Caco-2 (cell line): Measurements from ENCODE around the gene PPP1R13B. TPM values are rescaled to one million over a fixed set of nuclear protein-coding genes. Genes with fewer than 3 reads are reported as not detected.

Experiments used
- BruUV-seq: library from RNA; stranded (reverse); fragments of 400-500 nt; replicated peaks from 2 replicates; lab custom pipeline; 2021; lab: Mats Ljungman, UMichigan
- CTCF ChIA-PET: fragments of 300-600 bp; sonication (Branson Sonifier 250); formaldehyde crosslinking; loops from one replicate; lab custom pipeline; 2022; ENCODE audit warnings: antibody characterized with exemption; lab: Charles Lee
- POLR2A ChIA-PET: fragments of 300-600 bp; sonication (Branson Sonifier 250); formaldehyde crosslinking; loops from one replicate; lab custom pipeline; 2022; ENCODE audit warnings: antibody characterized with exemption; lab: Charles Lee
- DNase-seq, 2 experiments: peaks; one replicate each; pipeline versions ENCODE4 v3.0.0 to v3.0.0-alpha.2; 2020 to 2022
- H3K27me3 ChIP-seq: replicated peaks from 2 replicates; pipeline ENCODE4 v1.6.0; 2011; ENCODE audit warnings: low read length; ENCODE audit not compliant: control insufficient read depth, insufficient read depth
- H3K36me3 ChIP-seq: 2 replicates; pipeline ENCODE4 v1.5.1; 2011; ENCODE audit warnings: low read length; ENCODE audit not compliant: control insufficient read depth, insufficient read depth
- H3K4me1 ChIP-seq: fragments of 250-450 bp; sonication (Bioruptor Pico); 2 replicates; pipeline ENCODE4 v1.5.1; 2020; ENCODE audit warnings: mild to moderate bottlenecking
- H3K4me3 ChIP-seq: 2 replicates; pipeline ENCODE4 v1.5.1; 2011; ENCODE audit warnings: low read depth, mild to moderate bottlenecking, control low read depth, low read length
- H3K9me3 ChIP-seq: fragments of 250-450 bp; sonication (Bioruptor Pico); 2 replicates; pipeline ENCODE4 v1.5.1; 2020; ENCODE audit warnings: mild to moderate bottlenecking, moderate library complexity
- H3K27ac Mint-ChIP-seq: one replicate; pipeline ENCODE4 v1.8.0; 2022; ENCODE audit warnings: mixed read lengths; ENCODE audit not compliant: unreplicated experiment
- H3K27me3 Mint-ChIP-seq: one replicate; pipeline ENCODE4 v1.8.0; 2022; ENCODE audit warnings: mixed read lengths; ENCODE audit not compliant: insufficient read depth, unreplicated experiment
- H3K36me3 Mint-ChIP-seq: one replicate; pipeline ENCODE4 v1.8.0; 2022; ENCODE audit warnings: mild to moderate bottlenecking, mixed read lengths; ENCODE audit not compliant: insufficient read depth, unreplicated experiment
- H3K4me1 Mint-ChIP-seq: one replicate; pipeline ENCODE4 v1.8.0; 2022; ENCODE audit warnings: low read depth, mixed read lengths; ENCODE audit not compliant: unreplicated experiment
- H3K4me3 Mint-ChIP-seq: one replicate; pipeline ENCODE4 v1.8.0; 2022; ENCODE audit warnings: mild to moderate bottlenecking, moderate library complexity, mixed read lengths; ENCODE audit not compliant: unreplicated experiment
- H3K9me3 Mint-ChIP-seq: one replicate; pipeline ENCODE4 v1.8.0; 2022; ENCODE audit warnings: mixed read lengths; ENCODE audit not compliant: unreplicated experiment
- intact Hi-C: fragments of 100-400 bp; cut with micrococcal nuclease; formaldehyde crosslinking; loops from one replicate; pipeline ENCODE4 v1.10.0; 2022; ENCODE audit not compliant: unreplicated experiment
- total RNA-seq: library from RNA; stranded (reverse); gene quantifications from 2 replicates; pipeline ENCODE4 v1.2.3, GENCODE V29; 2022
- TF ChIP-seq, protein P1 (sequence below), 2 experiments: fragments of 200-600 bp in 1 of 2; IDR thresholded peaks; 1 replicate in 1 of 2; 2 replicates in 1 of 2; pipeline versions ENCODE4 v1.5.1 to v1.8.0; 2011 to 2022; ENCODE audit warnings: antibody characterized with exemption in 1 of 2, control low read depth in 1 of 2, inconsistent platforms in 1 of 2, low read depth in 1 of 2, low read length in 1 of 2, mild to moderate bottlenecking in 1 of 2, moderate library complexity in 1 of 2; ENCODE audit not compliant: insufficient read depth in 1 of 2, severe bottlenecking in 1 of 2, unreplicated experiment in 1 of 2

PPP1R13B gene
- total RNA-seq, 1 experiment from 2014 or later: 15.8 TPM

DNA sequence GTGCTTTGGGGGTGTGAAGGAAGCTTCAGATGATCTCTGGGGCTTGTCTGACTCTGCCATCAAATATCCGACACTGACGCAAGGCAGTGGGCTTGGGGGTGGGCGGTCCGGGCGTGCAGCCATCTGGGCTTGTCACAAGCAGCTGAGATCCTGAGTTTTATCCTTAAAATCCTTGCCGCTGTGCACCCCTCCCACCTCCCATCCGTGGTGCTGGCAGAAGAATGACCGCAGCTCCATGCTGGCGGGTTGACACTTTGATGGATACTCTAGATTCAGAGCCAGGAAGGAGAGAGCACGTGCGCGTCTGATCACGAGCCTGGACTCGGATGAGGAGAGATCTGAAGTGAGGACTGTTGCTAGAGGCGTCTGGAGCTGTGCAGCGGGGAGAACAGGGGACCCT is 128.8 kb downstream of the PPP1R13B start:
- Mint-ChIP-seq H3K27ac (no peak overlapping the region), H3K36me3 (peaks cover 25% of the 10 kb centered on the region), H3K27me3 (no peaks in the 10 kb centered on the region), H3K9me3 (no peaks in the 10 kb centered on the region), H3K4me1 (peaks cover 9% of the 10 kb centered on the region), H3K4me3 (no peak overlapping the region)
- ChIA-PET CTCF (no interaction called here), POLR2A (no interaction called here)
- Histone ChIP-seq H3K4me1 (peaks cover 5% of the 10 kb centered on the region; the same call in 1 of the 2 replicates), H3K36me3 (0 out of 2 replicates have a peak, but pooled peaks cover 1% of the 10 kb centered on the region), H3K9me3 (no peaks in the 10 kb centered on the region), H3K4me3 (no peak overlapping the region), H3K27me3 (no peaks in the 10 kb centered on the region)
- TF ChIP-seq, protein P1, sequence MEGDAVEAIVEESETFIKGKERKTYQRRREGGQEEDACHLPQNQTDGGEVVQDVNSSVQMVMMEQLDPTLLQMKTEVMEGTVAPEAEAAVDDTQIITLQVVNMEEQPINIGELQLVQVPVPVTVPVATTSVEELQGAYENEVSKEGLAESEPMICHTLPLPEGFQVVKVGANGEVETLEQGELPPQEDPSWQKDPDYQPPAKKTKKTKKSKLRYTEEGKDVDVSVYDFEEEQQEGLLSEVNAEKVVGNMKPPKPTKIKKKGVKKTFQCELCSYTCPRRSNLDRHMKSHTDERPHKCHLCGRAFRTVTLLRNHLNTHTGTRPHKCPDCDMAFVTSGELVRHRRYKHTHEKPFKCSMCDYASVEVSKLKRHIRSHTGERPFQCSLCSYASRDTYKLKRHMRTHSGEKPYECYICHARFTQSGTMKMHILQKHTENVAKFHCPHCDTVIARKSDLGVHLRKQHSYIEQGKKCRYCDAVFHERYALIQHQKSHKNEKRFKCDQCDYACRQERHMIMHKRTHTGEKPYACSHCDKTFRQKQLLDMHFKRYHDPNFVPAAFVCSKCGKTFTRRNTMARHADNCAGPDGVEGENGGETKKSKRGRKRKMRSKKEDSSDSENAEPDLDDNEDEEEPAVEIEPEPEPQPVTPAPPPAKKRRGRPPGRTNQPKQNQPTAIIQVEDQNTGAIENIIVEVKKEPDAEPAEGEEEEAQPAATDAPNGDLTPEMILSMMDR (IDR thresholded peaks at IDR 0.05; ENCODE audit: insufficient read depth in 1 of 2, low read depth in 1 of 2, low read length in 1 of 2, severe bottlenecking in 1 of 2, unreplicated experiment in 1 of 2): no peak
- no peak for DNase-seq
- BruUV-seq: no TSS peak
- intact Hi-C loops: no loop called here

- CTCF ChIA-PET: no interaction called here
- no peak for DNase-seq
- Mint-ChIP-seq H3K27ac (peak overlapping the region; percentile 36), H3K9me3 (no peaks in the 10 kb centered on the region), H3K36me3 (peaks cover 34% of the 10 kb centered on the region), H3K27me3 (no peaks in the 10 kb centered on the region), H3K4me1 (peaks cover 9% of the 10 kb centered on the region), H3K4me3 (peak overlapping the region; percentile 98)
- Histone ChIP-seq H3K4me1 (peaks cover 5% of the 10 kb centered on the region; the same call in 1 of the 2 replicates), H3K27me3 (no peaks in the 10 kb centered on the region), H3K36me3 (0 out of 2 replicates have a peak, but pooled peaks cover 1% of the 10 kb centered on the region), H3K9me3 (no peaks in the 10 kb centered on the region), H3K4me3 (peak overlapping the region; percentile 93)
- POLR2A ChIA-PET: no interaction called here
- intact Hi-C loops: no loop called here
- TF ChIP-seq, protein P1 (IDR thresholded peaks at IDR 0.05; ENCODE audit: insufficient read depth in 1 of 2, low read depth in 1 of 2, low read length in 1 of 2, severe bottlenecking in 1 of 2, unreplicated experiment in 1 of 2): no peak
- TSS peak; percentile 66 for BruUV-seq
These were observed 130.4 kb downstream of the PPP1R13B start for GRCh38 chr14:103716899-103717411.

DNA sequence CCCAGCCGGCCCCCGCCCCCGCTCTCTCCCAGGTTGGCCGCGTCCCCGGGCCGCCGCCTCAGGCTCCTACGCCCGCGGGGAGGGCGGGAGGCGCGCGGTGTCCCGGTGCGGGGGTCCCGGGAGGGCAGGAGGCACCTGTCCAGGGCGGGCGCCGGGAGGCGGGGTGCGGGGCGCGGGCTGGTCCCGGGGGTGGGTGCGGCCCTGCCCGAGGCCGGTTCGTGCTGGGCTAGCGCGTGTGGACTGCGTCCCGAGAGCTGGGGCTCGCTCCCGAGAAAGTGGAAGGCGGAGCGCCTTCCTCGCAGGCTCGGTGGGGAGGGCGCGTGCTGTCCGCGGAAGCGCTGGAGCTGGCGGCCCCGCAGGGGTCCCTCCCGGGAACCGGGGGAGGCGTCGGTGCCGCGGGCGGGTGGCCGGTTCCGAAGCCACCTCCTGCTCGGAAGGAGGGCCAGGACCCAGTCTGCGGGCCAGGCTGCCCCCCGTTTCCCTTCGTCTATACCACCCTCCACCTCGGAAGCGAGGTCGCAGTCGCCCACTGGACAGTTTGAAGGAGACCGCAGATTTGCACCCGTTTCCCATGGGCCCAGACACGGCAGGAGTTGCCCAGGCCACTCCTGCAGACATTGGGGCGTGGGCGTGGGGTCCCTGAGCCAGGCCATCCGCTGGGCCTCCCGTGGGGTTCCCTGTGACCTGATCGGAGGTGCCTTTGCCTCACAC is 131.1 kb downstream of the PPP1R13B start:
- peaks cover 9% of the 10 kb centered on the region for H3K4me1 Mint-ChIP-seq
- no peaks in the 10 kb centered on the region for H3K27me3 Mint-ChIP-seq
- peak overlapping the region; percentile 93 for H3K4me3 ChIP-seq
- no peaks in the 10 kb centered on the region for H3K9me3 ChIP-seq
- DNase-seq: peak in 1 of 2 experiments; percentile 40
- CTCF ChIA-PET: no interaction called here
- H3K9me3 Mint-ChIP-seq: no peaks in the 10 kb centered on the region
- BruUV-seq: no TSS peak
- H3K36me3 Mint-ChIP-seq: peaks cover 38% of the 10 kb centered on the region
- peaks cover 5% of the 10 kb centered on the region; the same call in 1 of the 2 replicates for H3K4me1 ChIP-seq
- POLR2A ChIA-PET: interaction anchor here (0.7 to 1.1 kb wide), 3 partner anchors 35 to 155 kb away, joined by 3 read pairs; no protein-coding TSS in a partner anchor
- H3K4me3 Mint-ChIP-seq: peak overlapping the region; percentile 98
- H3K27me3 ChIP-seq: no peaks in the 10 kb centered on the region
- 0 out of 2 replicates have a peak, but pooled peaks cover 1% of the 10 kb centered on the region for H3K36me3 ChIP-seq
- TF ChIP-seq, protein P1 (IDR thresholded peaks at IDR 0.05; ENCODE audit: insufficient read depth in 1 of 2, low read depth in 1 of 2, low read length in 1 of 2, severe bottlenecking in 1 of 2, unreplicated experiment in 1 of 2): no peak
- H3K27ac Mint-ChIP-seq: peak overlapping the region; percentile 36
- intact Hi-C loops: no loop called here
